ENCODE measurements around the gene CYB561D2.

The CYB561D2 gene

GRCh38 chr3:50327943-50328691 lies 22.5 kb upstream of the CYB561D2 start, which contains the start of gene TUSC2:
Gene TUSC2, minus strand, starts transcription at chr3:50328223. Its CDS starts 124 bp downstream, at chr3:50328099.
- ATAC-seq, result peak; percentile 93
- TF ChIP-seq ZNF565 (CRISPR knock-in tag; conservative IDR thresholded peaks at IDR 0.05; ENCODE audit: low read depth) (no peak), ZNF8 (CRISPR knock-in tag; IDR thresholded peaks at IDR 0.05) (no peak), TCF4 (CRISPR knock-in tag; IDR thresholded peaks at IDR 0.05; ENCODE audit: borderline replicate concordance) (0 out of 2 replicates have a peak, but pooled peaks have one; percentile 38)

- TF ChIP-seq ZNF70 (CRISPR knock-in tag; IDR thresholded peaks at IDR 0.05) (no peak), CSDC2 (CRISPR knock-in tag; IDR thresholded peaks at IDR 0.05) (no peak), GLIS3 (CRISPR knock-in tag; IDR thresholded peaks at IDR 0.05) (no peak), ZNF8 (CRISPR knock-in tag; IDR thresholded peaks at IDR 0.05) (no peak), ZFP30 (CRISPR knock-in tag; IDR thresholded peaks at IDR 0.05) (no peak), POU6F1 (CRISPR knock-in tag; IDR thresholded peaks at IDR 0.05; ENCODE audit: borderline replicate concordance, low read depth) (no peak), BACH2 (CRISPR knock-in tag; IDR thresholded peaks at IDR 0.05; ENCODE audit: borderline replicate concordance) (no peak), ESRRG (CRISPR knock-in tag; IDR thresholded peaks at IDR 0.05) (no peak), CSRNP3 (CRISPR knock-in tag; IDR thresholded peaks at IDR 0.05) (no peak), RARB (CRISPR knock-in tag; IDR thresholded peaks at IDR 0.05) (no peak), OSR1 (CRISPR knock-in tag; IDR thresholded peaks at IDR 0.05) (no peak), TOX (CRISPR knock-in tag; IDR thresholded peaks at IDR 0.05; ENCODE audit: borderline replicate concordance) (no peak), ZC3H10 (CRISPR knock-in tag; IDR thresholded peaks at IDR 0.05) (no peak), TSHZ2 (CRISPR knock-in tag; IDR thresholded peaks at IDR 0.05) (no peak), SNAI2 (CRISPR knock-in tag; IDR thresholded peaks at IDR 0.05) (no peak)
- no peak for ATAC-seq
Observed at GRCh38 chr3:50330330-50330729, 20.3 kb upstream of the CYB561D2 start.

GRCh38 chr3:50331364-50331907 lies 19.2 kb upstream of the CYB561D2 start:
- no peak for ATAC-seq
- TF ChIP-seq ZC3H10 (CRISPR knock-in tag; IDR thresholded peaks at IDR 0.05) (no peak), ZFP3 (CRISPR knock-in tag; IDR thresholded peaks at IDR 0.05) (no peak), SNAI2 (CRISPR knock-in tag; IDR thresholded peaks at IDR 0.05) (no peak), ESRRG (CRISPR knock-in tag; IDR thresholded peaks at IDR 0.05) (no peak), TCF4 (CRISPR knock-in tag; IDR thresholded peaks at IDR 0.05; ENCODE audit: borderline replicate concordance) (no peak), PATZ1 (CRISPR knock-in tag; IDR thresholded peaks at IDR 0.05; ENCODE audit: borderline replicate concordance) (no peak), OSR1 (CRISPR knock-in tag; IDR thresholded peaks at IDR 0.05) (no peak), CSDC2 (CRISPR knock-in tag; IDR thresholded peaks at IDR 0.05) (no peak), ZFP30 (CRISPR knock-in tag; IDR thresholded peaks at IDR 0.05) (no peak), CSRNP3 (CRISPR knock-in tag; IDR thresholded peaks at IDR 0.05) (no peak), PPARA (CRISPR knock-in tag; IDR thresholded peaks at IDR 0.05; ENCODE audit: borderline replicate concordance) (no peak), ZNF70 (CRISPR knock-in tag; IDR thresholded peaks at IDR 0.05) (no peak), BACH2 (CRISPR knock-in tag; IDR thresholded peaks at IDR 0.05; ENCODE audit: borderline replicate concordance) (no peak)
